Activated naive CD4-positive, alpha-beta T cell treated with anti-CD3 and anti-CD28 coated beads, Interleukin-2, amount 50 U/mL, for 16 hours (primary cell): ENCODE results near the gene SMPD3.

Source experiments
- DNase-seq: peaks from one replicate; pipeline ENCODE4 v3.0.0-alpha.2; 2020

Gene SMPD3

GRCh38 chr16:68470461-68471150, 22.3 kb upstream of the SMPD3 start:
- no peak for DNase-seq

DNA sequence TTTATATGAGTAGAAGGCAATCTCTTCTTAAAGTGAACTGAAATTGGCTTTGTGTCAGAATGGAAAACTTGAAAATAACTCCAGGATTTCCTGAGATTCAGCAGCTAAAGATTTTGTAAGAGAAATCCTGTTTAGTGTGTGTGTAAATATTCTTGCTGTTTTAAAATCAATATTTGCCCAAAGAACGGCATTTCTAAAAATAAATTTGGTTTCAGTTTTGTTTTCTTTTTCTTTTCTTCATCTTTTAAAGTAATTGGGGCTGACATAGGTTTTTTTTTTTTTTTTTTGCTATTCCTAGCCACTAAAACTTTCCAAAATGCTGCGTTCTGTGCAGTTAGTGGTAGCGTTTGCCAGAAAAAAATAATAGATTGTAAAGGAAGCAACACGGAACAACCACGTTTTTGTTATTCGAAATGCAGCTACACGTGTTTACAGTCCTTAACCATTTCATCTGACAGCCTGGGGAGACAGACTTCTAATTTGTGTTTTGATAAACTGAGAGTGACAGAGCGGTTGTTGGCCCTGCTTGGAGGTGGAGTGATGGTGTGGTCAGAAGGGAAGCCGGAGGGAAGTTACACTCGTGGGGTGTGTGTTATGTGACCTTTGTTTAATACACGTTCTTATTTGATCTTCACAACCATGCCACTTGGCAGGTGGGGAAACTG, 21.6 kb upstream of the SMPD3 start:
- no peak for DNase-seq

DNA sequence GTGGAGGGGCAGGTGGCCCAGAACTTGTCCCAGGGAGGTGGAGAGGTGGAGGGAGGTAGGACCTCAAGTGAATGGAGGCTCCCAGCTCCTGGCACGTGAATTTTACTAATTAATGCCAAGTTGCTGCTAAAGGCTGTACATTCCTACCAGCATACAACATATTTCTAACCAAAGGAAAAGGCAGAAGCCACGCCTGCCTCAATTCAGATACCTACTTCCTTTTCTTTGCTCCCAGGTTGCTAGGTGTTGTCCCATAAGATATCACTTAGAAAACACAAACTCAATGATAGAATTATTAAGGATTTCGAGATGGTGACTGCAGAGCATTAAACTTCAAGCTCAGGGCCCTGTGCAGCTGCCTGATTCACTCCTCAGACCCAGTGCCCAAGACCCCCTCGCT, 20.5 kb upstream of the SMPD3 start:
- no peak for DNase-seq

- DNase-seq = no peak
Measured at GRCh38 chr16:68466174-68466573, 17.9 kb upstream of the SMPD3 start.

GRCh38 chr16:68463904-68464303, 15.6 kb upstream of the SMPD3 start:
- no peak for DNase-seq

DNA sequence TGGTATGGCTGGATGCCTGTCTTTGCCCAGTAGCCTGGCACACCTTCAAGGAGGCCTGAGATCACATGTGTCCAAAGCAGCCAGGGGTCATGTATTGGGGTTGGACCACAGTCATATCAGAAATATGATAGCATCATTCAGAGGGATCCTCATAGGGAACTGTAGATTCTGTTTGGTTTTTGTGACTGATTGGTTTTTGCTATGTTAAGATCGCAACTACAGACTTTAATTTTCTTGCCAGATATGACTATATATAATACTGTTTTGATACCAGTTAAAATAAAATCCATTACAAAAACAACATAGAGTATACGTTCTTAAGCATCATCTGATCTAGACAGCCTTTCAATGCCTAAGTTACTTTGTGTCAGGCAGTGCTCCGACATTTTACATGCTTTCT, 11.8 kb upstream of the SMPD3 start:
- DNase-seq = no peak

- DNase-seq = no peak
Measured at GRCh38 chr16:68459457-68459856, 11.1 kb upstream of the SMPD3 start.

DNA sequence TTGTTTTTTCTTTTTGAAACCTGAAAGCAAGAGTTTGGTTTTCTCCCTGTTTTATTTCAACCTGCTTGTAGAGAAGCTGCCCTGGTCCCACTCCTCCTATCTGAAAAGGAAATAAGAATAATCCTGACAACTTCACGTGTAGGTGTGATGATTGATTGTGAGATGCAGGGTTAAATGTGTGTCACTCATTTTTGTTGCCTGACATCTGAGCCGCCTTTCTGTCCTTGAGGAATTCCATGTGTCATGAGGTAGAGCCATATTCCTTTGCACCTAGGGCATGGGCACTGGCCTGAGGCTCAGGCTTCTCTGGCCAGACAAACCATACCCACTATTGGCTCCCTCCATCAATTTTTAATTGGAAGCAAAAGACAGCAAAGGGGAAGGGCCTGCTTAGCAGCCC, 10.2 kb upstream of the SMPD3 start:
- DNase-seq = no peak

GRCh38 chr16:68458101-68458500, 9.8 kb upstream of the SMPD3 start:
- DNase-seq = no peak

- DNase-seq = no peak
Measured at GRCh38 chr16:68455631-68456030, 7.3 kb upstream of the SMPD3 start.

DNA sequence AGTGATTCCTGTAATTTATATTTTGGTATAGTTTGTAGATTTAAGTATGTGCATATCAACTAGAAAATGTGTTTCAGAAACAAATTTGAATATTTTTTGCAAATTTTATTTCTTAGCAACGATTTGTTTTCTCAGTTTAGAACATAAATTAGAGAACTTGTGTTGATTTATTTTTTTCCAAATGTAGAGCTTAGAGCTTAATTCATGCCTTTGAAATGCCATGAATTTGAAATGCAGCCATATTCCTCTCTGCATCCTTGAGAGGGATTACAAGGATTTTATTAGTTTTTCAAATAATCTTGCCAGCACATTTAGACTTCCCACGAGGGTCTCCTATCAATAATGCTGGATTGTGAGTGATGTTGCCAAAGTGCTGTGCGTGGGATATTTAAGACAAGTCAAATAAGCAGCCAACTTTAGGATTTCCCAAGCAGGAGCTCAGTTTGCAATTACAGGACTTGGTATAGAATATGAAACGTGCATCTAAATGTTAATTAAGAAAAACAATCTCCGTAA, 6.7 kb upstream of the SMPD3 start:
- DNase-seq = no peak

GRCh38 chr16:68453816-68454215, 5.5 kb upstream of the SMPD3 start:
- DNase-seq = no peak

DNA sequence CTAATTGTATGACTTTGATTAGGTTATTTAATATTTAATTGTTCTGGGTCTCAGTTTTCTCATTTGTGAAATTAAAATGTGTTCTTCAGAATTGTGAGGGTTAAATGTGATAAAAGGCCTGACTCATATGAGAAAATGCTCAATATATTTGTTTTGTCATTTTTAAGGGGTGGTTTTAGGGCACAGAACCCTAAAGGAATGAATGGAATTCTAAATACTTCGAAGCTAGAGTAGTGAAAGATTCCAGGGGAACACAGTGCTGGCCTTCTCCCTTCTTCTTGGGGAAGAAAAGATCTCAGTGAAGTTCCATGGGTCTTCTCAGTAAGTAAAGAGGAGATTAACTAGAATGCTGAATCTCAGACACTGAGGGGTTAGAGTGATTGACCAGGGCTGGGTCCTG, 3.9 kb upstream of the SMPD3 start:
- no peak for DNase-seq

GRCh38 chr16:68451676-68452075, 3.4 kb upstream of the SMPD3 start:
- DNase-seq = no peak

DNA sequence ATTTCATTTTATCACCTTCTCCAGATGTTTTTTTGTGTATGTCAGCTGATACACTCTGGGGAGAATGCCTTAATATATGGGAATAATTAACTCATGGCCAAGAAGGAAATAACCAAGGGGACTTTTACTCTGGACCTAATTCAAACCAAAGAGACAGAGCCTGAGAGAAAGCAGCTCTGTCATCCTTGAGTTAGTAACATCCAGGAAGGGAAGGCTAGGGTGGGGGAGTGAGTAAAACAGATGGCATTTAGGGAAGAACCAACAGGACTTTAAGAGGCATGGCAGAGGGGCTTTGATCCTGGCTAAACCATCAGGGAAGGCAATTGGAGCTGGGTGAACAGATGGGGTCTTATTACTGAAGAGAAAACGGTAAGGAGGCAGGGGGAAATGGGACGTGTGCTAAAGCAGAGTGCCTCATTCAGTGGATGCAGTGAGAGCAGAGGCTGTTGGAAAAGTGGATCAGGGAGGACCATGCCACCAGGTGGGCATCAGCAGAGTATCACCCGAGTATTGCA, 2.5 kb upstream of the SMPD3 start:
- no peak for DNase-seq

- no peak for DNase-seq
Measured at GRCh38 chr16:68447653-68448359, 502 bp downstream of the SMPD3 start.

- no peak for DNase-seq
Measured at GRCh38 chr16:68446681-68447652, 1.3 kb downstream of the SMPD3 start.

DNA sequence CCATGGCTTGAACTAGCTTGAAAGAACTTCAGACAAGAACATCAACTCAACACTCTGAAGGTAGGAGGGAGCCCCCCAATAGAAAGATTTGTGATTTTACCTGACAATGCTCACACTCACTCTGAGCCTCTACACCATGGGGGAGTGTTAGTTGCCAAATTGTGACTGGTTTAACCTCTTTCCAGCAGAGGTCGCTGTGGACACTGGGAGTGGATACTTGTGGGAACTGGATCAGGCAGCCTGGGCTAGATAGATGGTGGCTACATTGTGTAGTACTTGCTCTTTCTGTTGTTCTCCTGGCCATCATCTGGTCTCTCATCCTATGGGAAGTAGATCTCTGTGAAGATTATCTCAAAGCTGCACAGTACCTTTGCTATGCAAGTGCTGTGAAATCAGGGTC, 2.9 kb downstream of the SMPD3 start:
- no peak for DNase-seq

- DNase-seq = no peak
Measured at GRCh38 chr16:68444056-68444657, 4.2 kb downstream of the SMPD3 start.

GRCh38 chr16:68436581-68436980, 11.7 kb downstream of the SMPD3 start:
- DNase-seq = no peak

GRCh38 chr16:68434624-68435210, 13.6 kb downstream of the SMPD3 start:
- no peak for DNase-seq

- no peak for DNase-seq
Measured at GRCh38 chr16:68433316-68433715, 15.0 kb downstream of the SMPD3 start.
